IPS-20b (cell line): Measurements from ENCODE around the gene TLR8.

ENCODE experiments used
- H3K27ac ChIP-seq: one replicate; pipeline ENCODE4 v1.5.1; 2013; ENCODE audit warnings: low read length
- H3K27me3 ChIP-seq: 2 replicates; pipeline ENCODE4 v1.6.1; 2013; ENCODE audit warnings: mild to moderate bottlenecking, low read length, inconsistent platforms; ENCODE audit not compliant: insufficient read depth
- H3K36me3 ChIP-seq: 2 replicates; pipeline ENCODE4 v1.6.1; 2013; ENCODE audit warnings: low read depth, mild to moderate bottlenecking, inconsistent platforms, low read length, moderate library complexity; ENCODE audit not compliant: insufficient read depth
- H3K4me1 ChIP-seq: 2 replicates; pipeline ENCODE4 v1.6.1; 2013; ENCODE audit warnings: mild to moderate bottlenecking, control low read depth, inconsistent platforms, low read length, moderate library complexity; ENCODE audit not compliant: insufficient read depth
- H3K4me3 ChIP-seq: 2 replicates; pipeline ENCODE4 v1.5.1; 2013; ENCODE audit warnings: mild to moderate bottlenecking, low read length, inconsistent platforms
- H3K9ac ChIP-seq: 2 replicates; pipeline ENCODE4 v1.6.1; 2013; ENCODE audit warnings: low read depth, mild to moderate bottlenecking, inconsistent platforms, low read length, moderate library complexity
- H3K9me3 ChIP-seq: 2 replicates; pipeline ENCODE4 v1.6.1; 2013; ENCODE audit warnings: mild to moderate bottlenecking, low read depth, low read length, inconsistent platforms; ENCODE audit not compliant: insufficient read depth

The TLR8 gene

GRCh38 chrX:12899506-12899905 is 6.9 kb upstream of the TLR8 start:
- H3K4me1 ChIP-seq = no peaks in the 10 kb centered on the region; the same call in 1 of the 2 replicates
- H3K9ac ChIP-seq = no peak overlapping the region
- no peaks in the 10 kb centered on the region for H3K27me3 ChIP-seq
- no peak overlapping the region for H3K27ac ChIP-seq
- no peak overlapping the region for H3K4me3 ChIP-seq
- no peaks in the 10 kb centered on the region for H3K9me3 ChIP-seq
- H3K36me3 ChIP-seq = no peaks in the 10 kb centered on the region

GRCh38 chrX:12901486-12901885 is 4.9 kb upstream of the TLR8 start:
- H3K27ac ChIP-seq = no peak overlapping the region
- H3K9ac ChIP-seq = no peak overlapping the region
- no peaks in the 10 kb centered on the region for H3K36me3 ChIP-seq
- no peaks in the 10 kb centered on the region; the same call in 1 of the 2 replicates for H3K4me1 ChIP-seq
- H3K27me3 ChIP-seq = no peaks in the 10 kb centered on the region
- no peaks in the 10 kb centered on the region for H3K9me3 ChIP-seq
- no peak overlapping the region for H3K4me3 ChIP-seq

DNA sequence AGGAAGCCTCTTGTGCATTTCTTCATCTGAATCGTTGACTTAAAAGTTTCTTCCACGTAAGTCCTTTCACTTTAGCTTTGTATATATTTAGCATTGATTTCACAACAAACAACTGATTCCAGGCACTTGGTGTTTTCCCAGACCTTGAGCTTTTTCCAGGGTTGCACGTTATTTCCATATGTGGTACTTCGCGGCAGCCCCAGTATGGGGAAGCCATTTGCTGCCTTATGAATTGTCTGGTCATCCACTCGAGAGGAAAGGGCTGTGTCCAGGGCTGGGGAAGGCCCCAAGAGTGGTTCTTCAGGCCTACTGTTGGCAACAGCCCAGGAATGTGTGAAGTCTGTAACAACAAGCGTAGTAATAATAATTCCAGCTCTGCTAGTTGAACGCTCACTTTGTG is 2.8 kb upstream of the TLR8 start:
- Histone ChIP-seq H3K4me3 (no peak overlapping the region), H3K27me3 (no peaks in the 10 kb centered on the region), H3K9me3 (no peaks in the 10 kb centered on the region), H3K36me3 (no peaks in the 10 kb centered on the region), H3K4me1 (no peaks in the 10 kb centered on the region; the same call in 1 of the 2 replicates), H3K9ac (no peak overlapping the region), H3K27ac (no peak overlapping the region)

DNA sequence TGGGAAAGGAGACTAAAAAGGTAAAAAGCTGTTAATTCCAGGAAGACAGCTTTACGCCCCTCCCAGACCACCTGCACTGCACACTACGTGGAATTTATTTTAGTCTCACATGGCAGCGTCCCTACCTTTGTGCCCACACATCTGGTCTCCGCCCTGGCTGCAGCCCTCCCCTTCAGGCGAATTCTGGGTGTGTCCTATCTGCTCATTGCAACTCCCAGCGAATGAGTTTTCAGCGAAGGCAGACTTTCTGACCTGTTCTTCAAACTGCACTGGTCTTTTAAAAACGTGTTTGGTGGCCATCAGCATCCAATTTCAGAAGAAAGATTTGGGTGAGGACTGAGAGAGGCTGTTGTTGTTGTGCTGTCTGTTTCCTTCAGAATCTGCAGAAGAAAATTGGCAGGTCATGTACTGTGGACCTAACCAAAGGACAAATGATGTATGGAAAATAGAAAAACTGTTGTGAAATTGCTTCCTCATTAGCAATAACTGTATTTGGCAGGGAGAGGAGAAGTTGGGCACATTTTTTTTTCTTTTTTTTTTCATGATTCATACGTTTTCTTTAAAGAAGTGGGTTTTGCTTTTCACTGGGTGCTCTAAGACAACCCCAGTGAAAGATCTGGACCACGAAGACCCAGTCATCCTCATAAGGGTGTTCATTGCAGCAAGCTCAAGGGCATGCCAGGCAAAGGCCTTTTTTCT is 4.2 kb downstream of the TLR8 start:
- Histone ChIP-seq H3K4me3 (no peak overlapping the region), H3K4me1 (no peaks in the 10 kb centered on the region), H3K36me3 (no peaks in the 10 kb centered on the region), H3K9me3 (no peaks in the 10 kb centered on the region), H3K9ac (no peak overlapping the region), H3K27me3 (no peaks in the 10 kb centered on the region), H3K27ac (no peak overlapping the region)

- Histone ChIP-seq H3K9me3 (no peaks in the 10 kb centered on the region), H3K4me1 (no peaks in the 10 kb centered on the region), H3K27ac (no peak overlapping the region), H3K4me3 (no peak overlapping the region), H3K9ac (no peak overlapping the region), H3K27me3 (no peaks in the 10 kb centered on the region), H3K36me3 (no peaks in the 10 kb centered on the region)
These were observed 4.7 kb downstream of the TLR8 start for GRCh38 chrX:12911122-12911470.

DNA sequence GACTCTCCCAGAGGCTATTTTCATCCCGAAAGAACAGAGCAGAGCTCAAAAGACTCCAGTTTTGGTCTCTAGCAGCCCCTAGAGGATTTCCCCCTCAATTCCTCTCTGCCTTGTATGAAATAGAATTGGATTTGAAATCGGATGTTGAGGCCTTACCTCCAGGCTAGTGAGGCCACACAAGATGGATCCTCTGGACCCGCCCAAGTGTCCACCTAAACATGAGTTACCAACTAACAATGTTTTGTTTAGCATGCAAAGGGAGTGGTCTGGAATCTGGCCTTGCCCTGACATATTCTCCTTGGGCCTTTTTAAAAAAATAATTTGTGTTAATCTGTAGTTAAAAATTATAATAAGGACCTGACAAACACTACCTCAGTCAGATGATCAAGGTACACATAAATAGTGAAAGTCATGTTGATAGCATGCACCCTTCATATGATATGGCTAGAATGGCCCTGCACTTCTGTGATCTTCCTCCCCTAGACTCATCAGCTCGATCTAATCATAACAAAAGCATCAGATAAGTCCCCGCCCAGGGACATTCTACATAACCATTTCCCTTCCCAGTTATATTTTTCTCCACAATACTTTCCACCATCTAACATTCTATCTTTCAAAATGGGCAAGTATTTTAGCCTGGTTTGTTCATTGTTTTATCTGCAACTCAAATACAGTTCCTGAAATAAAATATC is 6.5 kb downstream of the TLR8 start:
- Histone ChIP-seq H3K9ac (no peak overlapping the region), H3K27ac (no peak overlapping the region), H3K4me1 (no peaks in the 10 kb centered on the region), H3K36me3 (no peaks in the 10 kb centered on the region), H3K9me3 (no peaks in the 10 kb centered on the region), H3K4me3 (no peak overlapping the region), H3K27me3 (no peaks in the 10 kb centered on the region)

- Histone ChIP-seq H3K9me3 (no peaks in the 10 kb centered on the region), H3K4me3 (no peak overlapping the region), H3K36me3 (no peaks in the 10 kb centered on the region), H3K4me1 (no peaks in the 10 kb centered on the region), H3K27me3 (no peaks in the 10 kb centered on the region), H3K9ac (no peak overlapping the region), H3K27ac (no peak overlapping the region)
These were observed 11.3 kb downstream of the TLR8 start for GRCh38 chrX:12917753-12918152.

GRCh38 chrX:12919051-12919450 is 12.6 kb downstream of the TLR8 start:
- no peak overlapping the region for H3K4me3 ChIP-seq
- no peaks in the 10 kb centered on the region for H3K4me1 ChIP-seq
- no peak overlapping the region for H3K27ac ChIP-seq
- H3K9me3 ChIP-seq = no peaks in the 10 kb centered on the region
- H3K27me3 ChIP-seq = no peaks in the 10 kb centered on the region
- no peaks in the 10 kb centered on the region for H3K36me3 ChIP-seq
- no peak overlapping the region for H3K9ac ChIP-seq

DNA sequence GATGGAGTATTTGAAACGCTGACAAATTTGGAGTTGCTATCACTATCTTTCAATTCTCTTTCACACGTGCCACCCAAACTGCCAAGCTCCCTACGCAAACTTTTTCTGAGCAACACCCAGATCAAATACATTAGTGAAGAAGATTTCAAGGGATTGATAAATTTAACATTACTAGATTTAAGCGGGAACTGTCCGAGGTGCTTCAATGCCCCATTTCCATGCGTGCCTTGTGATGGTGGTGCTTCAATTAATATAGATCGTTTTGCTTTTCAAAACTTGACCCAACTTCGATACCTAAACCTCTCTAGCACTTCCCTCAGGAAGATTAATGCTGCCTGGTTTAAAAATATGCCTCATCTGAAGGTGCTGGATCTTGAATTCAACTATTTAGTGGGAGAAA is 13.2 kb downstream of the TLR8 start:
- Histone ChIP-seq H3K36me3 (no peaks in the 10 kb centered on the region), H3K27ac (no peak overlapping the region), H3K4me1 (no peaks in the 10 kb centered on the region), H3K9ac (no peak overlapping the region), H3K4me3 (no peak overlapping the region), H3K9me3 (no peaks in the 10 kb centered on the region), H3K27me3 (no peaks in the 10 kb centered on the region)

DNA sequence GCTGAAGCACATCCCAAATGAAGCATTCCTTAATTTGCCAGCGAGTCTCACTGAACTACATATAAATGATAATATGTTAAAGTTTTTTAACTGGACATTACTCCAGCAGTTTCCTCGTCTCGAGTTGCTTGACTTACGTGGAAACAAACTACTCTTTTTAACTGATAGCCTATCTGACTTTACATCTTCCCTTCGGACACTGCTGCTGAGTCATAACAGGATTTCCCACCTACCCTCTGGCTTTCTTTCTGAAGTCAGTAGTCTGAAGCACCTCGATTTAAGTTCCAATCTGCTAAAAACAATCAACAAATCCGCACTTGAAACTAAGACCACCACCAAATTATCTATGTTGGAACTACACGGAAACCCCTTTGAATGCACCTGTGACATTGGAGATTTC is 14.6 kb downstream of the TLR8 start:
- H3K4me1 ChIP-seq = no peaks in the 10 kb centered on the region
- no peak overlapping the region for H3K27ac ChIP-seq
- no peaks in the 10 kb centered on the region for H3K36me3 ChIP-seq
- H3K27me3 ChIP-seq = no peaks in the 10 kb centered on the region
- H3K9me3 ChIP-seq = no peaks in the 10 kb centered on the region
- no peak overlapping the region for H3K4me3 ChIP-seq
- no peak overlapping the region for H3K9ac ChIP-seq

DNA sequence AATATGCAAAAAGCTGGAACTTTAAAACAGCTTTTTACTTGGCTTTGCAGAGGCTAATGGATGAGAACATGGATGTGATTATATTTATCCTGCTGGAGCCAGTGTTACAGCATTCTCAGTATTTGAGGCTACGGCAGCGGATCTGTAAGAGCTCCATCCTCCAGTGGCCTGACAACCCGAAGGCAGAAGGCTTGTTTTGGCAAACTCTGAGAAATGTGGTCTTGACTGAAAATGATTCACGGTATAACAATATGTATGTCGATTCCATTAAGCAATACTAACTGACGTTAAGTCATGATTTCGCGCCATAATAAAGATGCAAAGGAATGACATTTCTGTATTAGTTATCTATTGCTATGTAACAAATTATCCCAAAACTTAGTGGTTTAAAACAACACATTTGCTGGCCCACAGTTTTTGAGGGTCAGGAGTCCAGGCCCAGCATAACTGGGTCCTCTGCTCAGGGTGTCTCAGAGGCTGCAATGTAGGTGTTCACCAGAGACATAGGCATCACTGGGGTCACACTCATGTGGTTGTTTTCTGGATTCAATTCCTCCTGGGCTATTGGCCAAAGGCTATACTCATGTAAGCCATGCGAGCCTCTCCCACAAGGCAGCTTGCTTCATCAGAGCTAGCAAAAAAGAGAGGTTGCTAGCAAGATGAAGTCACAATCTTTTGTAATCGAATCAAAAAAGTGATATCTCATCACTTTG is 15.6 kb downstream of the TLR8 start:
- no peak overlapping the region for H3K9ac ChIP-seq
- H3K36me3 ChIP-seq = no peaks in the 10 kb centered on the region
- H3K9me3 ChIP-seq = no peaks in the 10 kb centered on the region
- H3K4me3 ChIP-seq = no peak overlapping the region
- H3K27ac ChIP-seq = no peak overlapping the region
- H3K4me1 ChIP-seq = no peaks in the 10 kb centered on the region
- H3K27me3 ChIP-seq = no peaks in the 10 kb centered on the region

DNA sequence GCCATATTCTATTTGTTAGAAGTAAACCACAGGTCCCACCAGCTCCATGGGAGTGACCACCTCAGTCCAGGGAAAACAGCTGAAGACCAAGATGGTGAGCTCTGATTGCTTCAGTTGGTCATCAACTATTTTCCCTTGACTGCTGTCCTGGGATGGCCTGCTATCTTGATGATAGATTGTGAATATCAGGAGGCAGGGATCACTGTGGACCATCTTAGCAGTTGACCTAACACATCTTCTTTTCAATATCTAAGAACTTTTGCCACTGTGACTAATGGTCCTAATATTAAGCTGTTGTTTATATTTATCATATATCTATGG is 16.1 kb downstream of the TLR8 start:
- no peaks in the 10 kb centered on the region for H3K27me3 ChIP-seq
- no peaks in the 10 kb centered on the region for H3K9me3 ChIP-seq
- H3K4me3 ChIP-seq = no peak overlapping the region

More for the DNA sequence above, 16.1 kb downstream of the TLR8 start:
- Histone ChIP-seq H3K27ac (no peak overlapping the region), H3K4me1 (no peaks in the 10 kb centered on the region), H3K9ac (no peak overlapping the region), H3K36me3 (no peaks in the 10 kb centered on the region)
